ENCODE results near the gene NDST1. TPM values are rescaled to one million over a fixed set of nuclear protein-coding genes. Genes with fewer than 3 reads are reported as not detected.

Gene NDST1
- polyA plus RNA-seq, 1 experiment, result 52.2 TPM

- POLR2A ChIA-PET, result no interaction called here
- DNase-seq (ENCODE audit: low read depth, low spot score), result no peak
- Histone ChIP-seq H3K27ac (ENCODE audit: low read depth, low read length) (no peak overlapping the region), H3K27me3 (ENCODE audit: control insufficient read depth, insufficient read depth, low read length) (peaks cover 3% of the 10 kb centered on the region), H3K9me3 (ENCODE audit: control insufficient read depth, insufficient read depth, low read length) (no peaks in the 10 kb centered on the region), H3K4me3 (ENCODE audit: low read depth, low read length) (no peak overlapping the region)
- TF ChIP-seq CTCF (IDR thresholded peaks at IDR 0.05; ENCODE audit: low read depth, low read length), result no peak
- CTCF ChIA-PET, result no interaction called here
These were observed 97.6 kb downstream of the NDST1 start for GRCh38 chr5:150605546-150605945.

- Histone ChIP-seq H3K9me3 (ENCODE audit: control insufficient read depth, insufficient read depth, low read length) (no peaks in the 10 kb centered on the region), H3K27ac (ENCODE audit: low read depth, low read length) (no peak overlapping the region), H3K27me3 (ENCODE audit: control insufficient read depth, insufficient read depth, low read length) (peaks cover 3% of the 10 kb centered on the region), H3K4me3 (ENCODE audit: low read depth, low read length) (no peak overlapping the region)
- no peak for DNase-seq (ENCODE audit: low read depth, low spot score)
- ChIA-PET CTCF (no interaction called here), POLR2A (no interaction called here)
- TF ChIP-seq CTCF (IDR thresholded peaks at IDR 0.05; ENCODE audit: low read depth, low read length), result no peak
These were observed 98.5 kb downstream of the NDST1 start for GRCh38 chr5:150606476-150606875.

GRCh38 chr5:150607105-150607504 is 99.2 kb downstream of the NDST1 start:
- H3K4me3 ChIP-seq (ENCODE audit: low read depth, low read length), result no peak overlapping the region
- H3K27ac ChIP-seq (ENCODE audit: low read depth, low read length), result no peak overlapping the region
- no peaks in the 10 kb centered on the region for H3K9me3 ChIP-seq (ENCODE audit: control insufficient read depth, insufficient read depth, low read length)
- DNase-seq (ENCODE audit: low read depth, low spot score), result no peak
- TF ChIP-seq CTCF (IDR thresholded peaks at IDR 0.05; ENCODE audit: low read depth, low read length), result no peak
- H3K27me3 ChIP-seq (ENCODE audit: control insufficient read depth, insufficient read depth, low read length), result peaks cover 4% of the 10 kb centered on the region
- ChIA-PET CTCF (no interaction called here), POLR2A (no interaction called here)

Other genes with a start within 250 kb of the NDST1 start
- 0.37 and 0.46 TPM in 2 replicates for gene CAMK2A, start 218.4 kb upstream of the NDST1 start, polyA plus RNA-seq (2011; rRNA removed)
- gene ARSI, start 205.2 kb upstream of the NDST1 start, polyA plus RNA-seq (2011; rRNA removed), result 11.3 and 15.8 TPM in 2 replicates
- gene TCOF1, start 150.4 kb upstream of the NDST1 start, polyA plus RNA-seq (2011; rRNA removed), result 6.5 and 9.8 TPM in 2 replicates
- gene CD74, start 95.2 kb upstream of the NDST1 start, polyA plus RNA-seq (2011; rRNA removed), result 2.9 and 4.9 TPM in 2 replicates
- 3,620 and 4,046 TPM in 2 replicates for gene RPS14, start 58.4 kb upstream of the NDST1 start, polyA plus RNA-seq (2011; rRNA removed)
- 10.1 and 12.7 TPM in 2 replicates for gene SYNPO, start 132.5 kb downstream of the NDST1 start, polyA plus RNA-seq (2011; rRNA removed)
- gene MYOZ3, start 153.1 kb downstream of the NDST1 start, polyA plus RNA-seq (2011; rRNA removed), result 0.51 and 0.68 TPM in 2 replicates
- 42.4 and 49.5 TPM in 2 replicates for gene RBM22, start 192.9 kb downstream of the NDST1 start, polyA plus RNA-seq (2011; rRNA removed)